ENCODE measurements around the gene GALNT17.

GRCh38 chr7:71665716-71666115 lies 533.8 kb downstream of the GALNT17 start:
- TF ChIP-seq CTCF (IDR thresholded peaks at IDR 0.05) (no peak), SIN3A (IDR thresholded peaks at IDR 0.05; ENCODE audit: borderline replicate concordance, insufficient read depth, low read depth, low read length) (no peak), POLR2AphosphoS5 (IDR thresholded peaks at IDR 0.05; ENCODE audit: low read depth, low read length) (no peak), REST (IDR thresholded peaks at IDR 0.05; ENCODE audit: insufficient read depth in 1 of 2, low read depth in 2 of 2, low read length in 1 of 2) (no peak), TCF7L2 (IDR thresholded peaks at IDR 0.05; ENCODE audit: low read depth, low read length) (no peak)
